ENCODE results near the gene GTF3C4.
"Not testable (repeated sequence)": the region's sequence is repeated elsewhere in the genome, so short reads cannot be mapped to it uniquely, and the experiment has no call there.

GTF3C4 gene

GRCh38 chr9:132698989-132699388, 28.7 kb downstream of the GTF3C4 start:
- no peak for DNase-seq (ENCODE audit: low read depth in 2 of 2)

DNA sequence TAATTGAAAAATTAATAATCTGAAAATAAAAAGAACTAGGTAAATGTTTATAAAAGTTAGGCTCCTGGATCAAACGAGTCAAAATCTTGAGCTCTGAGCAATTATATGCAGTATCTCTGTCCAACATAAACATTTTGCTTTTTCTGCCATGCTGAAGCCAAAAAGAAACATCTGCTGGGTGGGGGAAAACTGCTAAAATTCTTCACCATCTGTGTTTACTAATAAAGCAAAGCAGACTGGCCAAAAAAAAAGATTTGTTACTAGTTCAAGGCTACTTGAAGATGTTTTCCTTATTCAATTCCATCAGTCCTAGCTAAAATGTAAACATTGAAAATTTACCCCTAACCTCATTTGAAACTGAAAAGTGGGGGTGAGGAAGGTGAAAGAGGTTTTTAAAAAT, 29.7 kb downstream of the GTF3C4 start:
- no peak for DNase-seq (ENCODE audit: low read depth in 2 of 2)

GRCh38 chr9:132702254-132702653, 32.0 kb downstream of the GTF3C4 start:
- DNase-seq (ENCODE audit: low read depth in 2 of 2): no peak

- no peak for DNase-seq (ENCODE audit: low read depth in 2 of 2)
Measured at GRCh38 chr9:132703336-132703735, 33.1 kb downstream of the GTF3C4 start.

DNA sequence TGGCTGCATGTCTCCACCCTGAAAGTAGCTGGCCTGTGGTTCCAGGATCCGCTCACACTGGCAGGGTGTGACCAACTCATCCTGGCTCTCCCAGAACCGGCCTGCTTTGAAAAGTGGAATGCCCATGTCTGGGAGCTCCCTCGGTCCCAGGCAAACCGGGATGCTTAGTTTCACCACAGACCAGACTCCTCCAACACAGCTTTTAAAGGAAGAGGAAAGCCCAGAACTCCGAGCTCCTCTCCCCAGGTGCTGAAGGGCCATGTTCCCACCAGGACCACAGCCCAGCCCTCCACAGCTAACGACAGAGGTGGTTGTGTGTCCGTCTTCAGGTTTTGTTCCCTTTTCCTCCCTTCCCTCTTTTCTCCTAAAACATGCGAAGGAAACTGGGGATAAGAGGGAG, 38.0 kb downstream of the GTF3C4 start:
- DNase-seq (ENCODE audit: low read depth in 2 of 2): no peak

DNA sequence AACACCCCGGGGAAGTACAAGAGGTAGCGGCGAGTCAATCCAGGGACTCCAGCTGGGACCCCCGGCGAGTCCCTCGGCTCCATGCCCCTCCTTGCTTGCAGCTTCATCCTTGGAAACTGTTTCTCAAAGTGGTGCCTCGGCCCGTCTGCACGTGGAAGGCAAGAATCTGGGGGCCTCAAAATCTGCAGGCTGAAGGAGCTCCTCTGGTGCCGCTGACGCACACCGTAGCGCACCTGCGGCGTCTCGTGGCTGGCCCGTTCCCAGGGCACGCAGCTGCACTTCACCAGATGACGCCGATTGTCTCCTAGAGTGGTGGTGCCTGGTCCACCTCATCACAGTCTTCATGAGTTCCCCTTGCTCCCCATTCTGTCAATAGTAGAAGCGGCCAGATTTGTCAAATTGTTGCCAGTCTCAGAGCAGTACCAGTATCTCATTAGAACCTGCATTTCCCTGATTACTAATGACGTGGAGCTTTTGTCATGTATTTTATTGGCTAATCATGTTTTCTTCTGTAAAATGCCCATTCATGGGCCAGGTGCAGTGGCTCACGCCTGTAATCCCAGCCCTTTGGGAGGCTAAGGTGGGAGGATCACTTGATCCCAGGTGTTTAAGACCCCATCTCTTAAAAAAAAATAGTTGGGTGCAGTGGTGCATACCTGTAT, 38.6 kb downstream of the GTF3C4 start:
- no peak for DNase-seq (ENCODE audit: low read depth in 2 of 2)

DNA sequence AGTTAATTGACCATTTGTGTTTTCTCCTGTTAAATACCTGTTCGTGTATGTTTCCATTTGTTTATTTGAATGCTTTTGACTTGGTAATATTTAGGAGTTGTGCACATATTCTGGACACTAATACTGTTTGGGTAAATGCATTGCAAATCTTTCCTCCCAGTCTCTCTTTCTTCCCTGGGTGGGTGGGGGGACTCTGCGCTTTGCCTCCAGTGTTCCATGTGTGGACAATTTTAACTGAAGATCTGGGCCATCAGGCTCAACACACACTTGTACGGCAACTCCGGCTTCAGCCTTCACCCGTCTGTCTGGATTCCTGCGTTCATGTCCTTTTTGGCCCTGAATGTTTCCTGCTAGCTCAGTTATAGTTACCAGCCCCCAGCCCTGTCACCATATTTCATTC, 40.1 kb downstream of the GTF3C4 start:
- DNase-seq (ENCODE audit: low read depth in 2 of 2): no peak

GRCh38 chr9:132711152-132711551, 40.9 kb downstream of the GTF3C4 start:
- DNase-seq (ENCODE audit: low read depth in 2 of 2): not testable (repeated sequence)

- no peak for DNase-seq (ENCODE audit: low read depth in 2 of 2)
Measured at GRCh38 chr9:132711846-132712245, 41.6 kb downstream of the GTF3C4 start.

- no peak for DNase-seq (ENCODE audit: low read depth in 2 of 2)
Measured at GRCh38 chr9:132712753-132713152, 42.5 kb downstream of the GTF3C4 start.

DNA sequence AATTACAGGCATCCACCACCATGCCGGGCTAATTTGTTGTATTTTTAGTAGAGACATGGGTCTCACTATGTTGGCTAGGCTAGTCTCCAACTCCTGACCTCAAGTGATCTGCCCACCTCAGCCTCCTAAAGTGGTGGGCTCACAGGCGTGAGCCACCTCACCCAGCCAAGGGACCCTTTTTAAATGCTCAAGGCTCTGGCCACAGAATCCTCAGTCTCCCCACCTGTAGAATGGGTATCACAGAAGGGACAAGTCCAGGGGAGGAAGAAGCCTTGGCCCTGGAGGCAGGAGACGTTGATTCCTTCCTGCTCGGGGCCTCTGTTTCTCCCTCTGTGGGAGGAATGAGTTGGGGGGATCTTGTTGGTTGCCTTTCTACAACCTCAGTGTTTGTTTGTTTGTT, 45.7 kb downstream of the GTF3C4 start:
- DNase-seq (ENCODE audit: low read depth in 2 of 2): no peak

- no peak for DNase-seq (ENCODE audit: low read depth in 2 of 2)
Measured at GRCh38 chr9:132717326-132717945, 47.2 kb downstream of the GTF3C4 start.

DNA sequence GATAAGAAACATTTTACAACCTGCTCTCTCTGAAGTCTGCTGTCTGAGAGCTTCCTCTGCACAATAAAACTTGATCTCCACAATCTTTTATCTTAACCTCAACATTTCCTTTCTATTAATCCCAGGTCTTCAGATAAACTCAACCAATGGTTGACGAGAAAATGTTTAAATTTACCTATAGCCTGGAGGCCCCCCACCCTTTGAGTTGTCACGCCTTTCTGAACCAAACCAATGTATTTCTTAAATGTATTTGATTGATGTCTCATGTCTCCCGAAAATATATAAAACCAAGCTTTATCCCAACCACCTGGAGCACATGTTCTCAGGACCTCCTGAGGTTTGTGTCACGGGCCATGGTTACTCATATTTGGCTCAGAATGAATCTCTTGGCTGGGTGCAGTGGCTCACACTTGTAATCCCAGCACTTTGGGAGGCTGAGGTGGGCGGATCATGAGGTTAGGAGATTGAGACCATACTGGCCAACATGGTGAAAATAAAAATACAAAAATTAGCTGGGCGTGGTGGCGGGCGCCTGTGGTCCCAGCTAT, 48.2 kb downstream of the GTF3C4 start:
- DNase-seq (ENCODE audit: low read depth in 2 of 2): not testable (repeated sequence)

- no peak for DNase-seq (ENCODE audit: low read depth in 2 of 2)
Measured at GRCh38 chr9:132721661-132722060, 51.4 kb downstream of the GTF3C4 start.

GRCh38 chr9:132722564-132723065, 52.4 kb downstream of the GTF3C4 start:
- DNase-seq (ENCODE audit: low read depth in 2 of 2): no peak

DNA sequence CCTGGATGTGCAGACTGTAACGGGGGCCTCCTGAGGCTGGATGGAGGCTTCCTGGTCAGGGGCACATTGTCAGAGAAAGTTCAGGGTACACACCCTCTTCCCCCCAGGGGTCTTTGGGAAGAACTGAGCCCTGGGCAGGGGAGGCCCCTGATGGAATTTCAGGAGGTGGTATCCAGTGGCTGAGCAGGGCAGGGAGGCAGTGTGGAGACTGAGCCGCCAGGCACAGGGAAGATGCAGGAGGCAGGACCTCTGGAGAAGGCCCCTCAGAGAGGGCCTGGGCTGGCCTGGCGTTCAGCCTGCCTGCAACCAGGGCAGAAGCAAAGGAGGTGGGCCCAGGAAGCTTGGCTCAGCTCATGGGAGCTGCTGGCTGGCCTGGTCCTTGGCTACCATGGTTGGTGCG, 53.5 kb downstream of the GTF3C4 start:
- no peak for DNase-seq (ENCODE audit: low read depth in 2 of 2)

GRCh38 chr9:132725306-132725705, 55.0 kb downstream of the GTF3C4 start:
- DNase-seq (ENCODE audit: low read depth in 2 of 2): no peak

DNA sequence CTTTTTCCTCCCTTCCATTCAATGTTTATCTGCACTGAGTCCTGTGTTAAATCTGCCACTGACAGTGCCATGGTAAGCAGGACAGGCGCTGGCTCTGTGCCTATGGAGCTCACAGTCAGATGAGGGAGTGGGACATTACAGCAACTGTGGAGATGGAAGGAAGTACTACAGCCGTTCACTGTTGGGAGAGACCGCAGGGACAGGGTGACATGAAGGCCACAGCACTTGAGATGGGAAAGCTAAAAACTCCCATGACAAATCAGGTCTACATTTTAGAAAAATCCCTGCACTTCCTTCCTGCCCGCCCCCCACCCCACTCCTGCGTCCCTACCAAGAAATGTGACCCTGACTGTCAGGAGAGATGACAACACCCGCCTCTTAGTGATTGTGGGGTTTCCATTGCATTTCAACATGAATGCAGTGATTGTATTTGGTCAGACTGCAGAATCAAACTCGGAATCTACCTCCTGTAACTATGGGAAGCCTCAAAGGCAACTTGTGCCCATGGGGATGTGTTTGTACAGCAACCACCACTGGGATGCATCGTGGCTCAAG, 56.4 kb downstream of the GTF3C4 start:
- DNase-seq (ENCODE audit: low read depth in 2 of 2): no peak

DNA sequence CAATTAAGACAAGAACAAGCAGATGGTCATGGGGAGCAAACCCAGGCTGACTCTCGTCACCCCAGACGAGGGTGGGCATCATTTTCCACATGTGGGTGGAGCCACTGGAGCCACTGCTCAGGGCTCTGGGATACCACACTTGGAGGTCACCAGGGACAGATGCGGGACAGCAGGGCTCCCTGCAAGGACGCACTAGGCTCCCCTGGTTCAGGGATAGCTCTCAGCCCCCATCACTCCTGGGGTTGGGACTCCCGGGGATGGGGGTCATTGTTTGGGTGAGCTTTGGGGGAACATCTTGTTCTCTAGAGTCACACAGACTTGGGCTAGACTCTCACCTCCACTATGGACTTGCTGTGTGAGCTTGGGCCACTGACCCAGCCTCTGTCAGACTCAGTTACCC, 57.8 kb downstream of the GTF3C4 start:
- DNase-seq (ENCODE audit: low read depth in 2 of 2): no peak

- no peak for DNase-seq (ENCODE audit: low read depth in 2 of 2)
Measured at GRCh38 chr9:132728497-132728896, 58.2 kb downstream of the GTF3C4 start.

GRCh38 chr9:132729235-132729890, 59.1 kb downstream of the GTF3C4 start:
- no peak for DNase-seq (ENCODE audit: low read depth in 2 of 2)

Measured in stimulated activated CD8-positive, alpha-beta memory T cell treated with anti-CD3 and anti-CD28 coated beads, Interleukin-7, amount 100 ng/mL, for 1 hour (primary cell).